Measurements from ENCODE around the gene UBE2J2.

Gene UBE2J2

DNA sequence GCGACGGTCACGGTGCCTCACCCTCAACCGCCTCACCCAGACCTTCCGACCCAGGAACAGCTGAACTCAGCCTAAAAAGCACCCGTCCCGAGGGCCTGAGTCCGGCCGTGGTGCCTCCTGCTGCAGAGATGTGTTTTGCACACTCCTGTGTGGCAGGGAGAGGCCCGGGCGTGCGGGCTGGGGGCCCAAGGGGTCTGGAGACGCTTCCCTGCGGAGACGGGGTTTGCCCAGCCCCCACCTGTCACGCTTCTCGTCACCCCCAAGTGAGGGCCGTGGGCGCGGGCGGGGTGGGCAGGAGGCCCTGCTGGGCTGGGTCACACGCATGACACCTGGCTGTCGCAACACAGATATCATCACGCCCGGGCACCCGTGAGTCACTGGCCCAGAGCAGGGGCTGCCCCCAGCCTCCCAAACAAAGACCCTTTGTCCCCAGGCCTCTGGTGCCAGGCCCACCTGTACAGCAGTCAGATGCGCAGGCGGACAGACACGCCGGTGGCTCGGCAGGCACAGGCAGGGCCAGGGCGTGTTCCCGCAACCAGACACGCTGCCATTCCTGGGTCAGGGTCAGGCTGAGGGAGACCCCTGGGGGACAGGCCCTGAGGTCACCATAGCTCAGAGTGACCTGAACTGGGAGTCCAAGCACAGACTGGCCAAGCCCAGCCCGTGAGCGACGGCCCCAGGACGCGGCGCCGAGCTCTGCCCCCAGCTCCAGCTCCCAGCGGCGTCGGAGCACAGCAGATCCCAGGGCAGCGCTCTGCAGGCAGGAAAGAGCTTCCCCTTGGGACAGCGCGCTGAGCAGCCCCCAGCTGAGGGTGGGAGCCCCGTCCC lies 35.6 kb downstream of the UBE2J2 start:
- DNase-seq = no peak

DNA sequence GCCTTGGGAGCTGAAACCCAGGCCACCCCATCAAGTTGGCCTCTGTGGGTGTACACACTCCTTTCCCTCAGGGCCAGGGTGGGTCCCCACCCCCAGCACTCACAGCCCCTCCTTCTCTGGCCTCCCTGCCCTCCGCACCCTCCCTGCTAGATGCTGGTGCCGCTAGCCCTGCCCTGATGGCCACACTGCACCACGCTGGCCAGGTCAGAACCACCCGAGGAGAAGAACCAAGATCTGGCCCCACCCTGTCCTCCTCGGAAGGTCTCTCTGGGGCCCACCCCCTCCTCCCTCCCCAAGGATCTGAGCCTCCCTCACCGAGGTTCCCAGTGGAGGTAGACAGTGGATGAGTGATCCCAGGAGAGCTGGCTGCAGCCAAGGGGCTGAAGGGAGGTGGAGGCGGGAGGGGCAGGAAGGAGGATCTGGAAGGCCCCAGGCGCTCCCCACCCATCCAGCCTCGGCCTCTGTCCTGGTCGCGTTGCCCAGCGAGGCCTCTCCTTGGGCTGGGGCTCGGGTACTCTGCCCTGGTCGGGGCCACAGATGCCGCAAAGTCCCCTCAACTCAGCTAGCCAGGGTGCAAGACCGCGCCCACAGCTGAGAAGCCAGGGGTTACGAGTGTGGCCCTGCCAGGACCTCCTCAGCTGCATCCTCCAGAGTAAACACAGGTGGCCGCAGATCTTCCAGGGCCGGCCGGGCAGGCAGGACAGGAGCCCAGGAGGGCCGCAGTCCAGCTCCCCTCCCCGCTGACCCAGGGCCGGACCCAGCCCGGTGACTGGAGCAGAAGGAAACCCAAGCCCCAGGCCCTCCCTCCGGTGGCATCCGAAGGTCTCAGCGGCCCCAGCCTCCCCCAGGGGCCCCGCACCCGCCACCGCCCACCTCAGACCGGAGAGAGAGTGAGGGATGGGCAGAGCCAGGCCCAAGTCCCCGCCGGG lies 36.4 kb downstream of the UBE2J2 start:
- no peak for DNase-seq

DNA sequence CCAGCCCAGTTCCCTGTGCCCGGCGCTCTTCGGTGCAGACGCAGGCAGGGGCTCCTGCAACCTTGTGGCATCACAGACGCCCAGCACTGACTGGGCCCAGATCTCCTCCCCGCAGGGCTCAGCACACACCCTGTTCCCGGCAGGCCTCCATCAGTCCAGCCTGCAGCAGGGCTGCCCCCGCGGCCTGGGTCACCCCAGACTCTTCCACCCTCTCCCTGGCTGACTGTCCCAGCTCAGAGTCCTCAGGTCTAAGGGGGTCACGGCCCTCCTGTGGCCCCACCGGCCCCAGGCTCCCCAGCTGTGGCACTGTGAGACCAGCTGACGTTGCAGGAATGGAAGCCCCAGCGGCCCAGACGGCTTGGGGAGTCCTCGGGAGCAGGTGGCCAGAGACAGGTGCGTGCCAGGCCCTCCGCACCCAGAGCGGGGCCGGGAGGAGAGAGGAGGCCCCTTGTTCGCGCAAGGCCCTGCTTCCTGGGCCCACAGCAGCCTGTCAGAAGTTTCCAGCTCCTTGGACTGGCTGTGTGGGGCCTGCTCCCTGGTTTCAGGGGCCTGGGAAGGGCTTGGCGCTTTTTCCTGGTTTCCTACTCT lies 37.4 kb downstream of the UBE2J2 start:
- no peak for DNase-seq

DNA sequence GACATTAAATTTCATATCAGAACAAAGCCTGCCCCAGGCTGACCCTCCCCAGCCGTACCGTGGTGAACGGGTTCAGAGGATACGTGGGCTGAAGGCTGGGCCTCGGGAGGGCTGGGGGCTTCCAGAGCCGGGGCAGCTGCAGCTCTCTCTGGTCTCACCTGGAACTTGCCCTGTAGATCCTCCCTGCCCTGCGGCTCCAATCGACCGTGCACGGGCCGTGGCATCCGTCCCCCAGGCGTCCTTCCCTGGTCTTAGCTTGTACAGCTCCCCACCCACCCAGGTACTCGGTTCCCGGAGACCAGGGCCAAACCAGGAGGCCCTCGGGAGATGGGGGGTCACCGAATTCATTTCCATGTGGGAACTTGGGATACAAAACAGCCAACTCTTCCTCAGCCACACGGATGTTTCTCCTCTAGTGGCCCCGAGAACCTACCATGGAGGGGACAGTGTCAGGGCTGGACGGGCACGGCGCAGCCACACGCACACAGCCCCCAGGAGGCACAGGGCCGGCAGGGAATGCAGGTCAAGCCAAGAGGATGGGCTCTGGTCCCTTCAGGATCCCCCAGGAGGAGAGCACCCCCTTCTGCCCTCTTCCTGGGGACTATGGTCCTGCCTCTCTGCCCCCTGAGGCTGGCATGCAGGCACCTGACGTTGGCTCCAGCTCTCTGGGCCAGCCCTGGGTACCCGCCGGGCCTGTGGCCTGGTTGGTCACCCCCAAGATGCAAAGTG lies 38.5 kb downstream of the UBE2J2 start:
- no peak for DNase-seq

DNA sequence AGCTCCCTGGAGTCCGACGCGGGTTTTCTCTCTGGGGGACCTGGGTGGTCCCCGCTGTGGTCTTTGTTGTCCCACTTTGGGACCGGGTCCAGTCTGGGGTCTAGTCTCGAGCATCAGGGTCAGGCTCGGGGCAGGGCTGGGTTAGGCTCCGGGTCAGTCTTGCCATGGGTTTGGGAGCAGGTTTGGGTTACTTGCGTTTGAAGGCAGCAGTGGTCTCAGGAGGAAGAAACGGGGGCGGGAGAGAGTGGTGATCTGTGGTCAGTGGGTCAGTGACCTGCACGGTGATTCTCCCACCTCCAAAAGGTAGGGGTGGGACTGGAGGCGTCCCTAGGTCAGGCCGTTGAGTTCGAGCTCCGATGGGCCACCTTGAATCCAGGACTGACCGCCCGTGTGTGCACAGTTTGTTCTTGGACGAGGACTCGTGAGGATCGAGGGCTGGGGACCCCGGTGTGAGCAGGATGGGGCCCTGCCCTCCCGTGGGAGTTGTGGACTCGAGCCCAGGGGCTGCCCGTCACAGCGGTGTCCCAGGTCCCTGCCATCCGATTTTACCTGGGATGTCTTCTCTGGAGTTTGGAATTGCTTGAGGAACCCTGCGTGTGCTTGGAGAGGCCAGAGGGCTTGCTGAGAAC lies 39.4 kb downstream of the UBE2J2 start:
- DNase-seq = no peak

DNA sequence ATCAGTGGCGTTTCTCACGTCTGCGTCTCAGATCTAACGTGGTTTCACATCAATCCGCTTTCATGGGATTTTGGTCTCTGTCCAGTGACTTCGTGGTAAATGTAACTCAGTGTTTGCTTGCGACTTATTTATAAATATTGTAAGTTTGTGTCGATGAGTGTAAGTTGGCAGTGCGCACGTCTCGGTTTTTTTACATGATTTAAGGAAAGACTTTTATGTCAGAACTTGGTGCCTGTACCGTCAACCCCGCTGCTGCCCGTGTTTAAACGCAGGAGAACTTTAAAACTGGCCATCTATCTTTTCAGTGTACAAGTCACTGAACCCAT lies 40.1 kb downstream of the UBE2J2 start:
- no peak for DNase-seq

DNA sequence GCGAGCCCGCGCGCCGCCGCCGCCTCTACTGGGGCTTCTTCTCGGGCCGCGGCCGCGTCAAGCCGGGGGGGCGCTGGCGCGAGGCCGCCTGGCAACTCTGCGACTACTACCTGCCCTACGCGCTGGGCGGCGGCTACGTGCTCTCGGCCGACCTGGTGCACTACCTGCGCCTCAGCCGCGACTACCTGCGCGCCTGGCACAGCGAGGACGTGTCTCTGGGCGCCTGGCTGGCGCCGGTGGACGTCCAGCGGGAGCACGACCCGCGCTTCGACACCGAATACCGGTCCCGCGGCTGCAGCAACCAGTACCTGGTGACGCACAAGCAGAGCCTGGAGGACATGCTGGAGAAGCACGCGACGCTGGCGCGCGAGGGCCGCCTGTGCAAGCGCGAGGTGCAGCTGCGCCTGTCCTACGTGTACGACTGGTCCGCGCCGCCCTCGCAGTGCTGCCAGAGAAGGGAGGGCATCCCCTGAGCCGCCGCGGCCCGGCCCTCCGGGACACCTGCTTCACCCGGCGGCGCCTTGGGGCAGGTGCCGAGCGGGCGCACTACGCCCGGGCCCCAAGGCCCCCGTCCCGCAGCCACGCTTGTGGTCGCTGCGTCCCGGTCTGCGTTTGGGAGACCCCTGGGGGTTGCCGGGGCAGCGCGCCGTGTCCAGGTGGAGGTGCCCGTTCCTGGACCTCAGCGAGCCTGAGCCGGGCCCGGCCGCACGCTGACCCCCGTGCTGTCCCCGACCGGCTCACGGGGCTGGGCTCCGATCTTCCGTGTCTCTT lies 40.7 kb downstream of the UBE2J2 start:
- DNase-seq = no peak

DNA sequence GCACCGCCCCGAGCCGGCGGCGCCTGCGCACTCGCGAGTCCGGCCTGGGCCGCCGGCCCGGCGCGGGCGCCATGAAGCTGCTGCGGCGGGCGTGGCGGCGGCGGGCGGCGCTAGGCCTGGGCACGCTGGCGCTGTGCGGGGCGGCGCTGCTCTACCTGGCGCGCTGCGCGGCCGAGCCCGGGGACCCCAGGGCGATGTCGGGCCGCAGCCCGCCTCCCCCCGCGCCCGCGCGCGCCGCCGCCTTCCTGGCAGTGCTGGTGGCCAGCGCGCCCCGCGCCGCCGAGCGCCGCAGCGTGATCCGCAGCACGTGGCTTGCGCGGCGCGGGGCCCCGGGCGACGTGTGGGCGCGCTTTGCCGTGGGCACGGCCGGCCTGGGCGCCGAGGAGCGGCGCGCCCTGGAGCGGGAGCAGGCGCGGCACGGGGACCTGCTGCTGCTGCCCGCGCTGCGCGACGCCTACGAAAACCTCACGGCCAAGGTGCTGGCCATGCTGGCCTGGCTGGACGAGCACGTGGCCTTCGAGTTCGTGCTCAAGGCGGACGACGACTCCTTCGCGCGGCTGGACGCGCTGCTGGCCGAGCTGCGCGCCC lies 41.4 kb downstream of the UBE2J2 start, which contains the start of gene B3GALT6:
TSS of gene B3GALT6 (plus strand) at position 30 of the 588 bp plus-strand sequence. CDS start at position 72, 42 bp downstream.
- no peak for DNase-seq

DNA sequence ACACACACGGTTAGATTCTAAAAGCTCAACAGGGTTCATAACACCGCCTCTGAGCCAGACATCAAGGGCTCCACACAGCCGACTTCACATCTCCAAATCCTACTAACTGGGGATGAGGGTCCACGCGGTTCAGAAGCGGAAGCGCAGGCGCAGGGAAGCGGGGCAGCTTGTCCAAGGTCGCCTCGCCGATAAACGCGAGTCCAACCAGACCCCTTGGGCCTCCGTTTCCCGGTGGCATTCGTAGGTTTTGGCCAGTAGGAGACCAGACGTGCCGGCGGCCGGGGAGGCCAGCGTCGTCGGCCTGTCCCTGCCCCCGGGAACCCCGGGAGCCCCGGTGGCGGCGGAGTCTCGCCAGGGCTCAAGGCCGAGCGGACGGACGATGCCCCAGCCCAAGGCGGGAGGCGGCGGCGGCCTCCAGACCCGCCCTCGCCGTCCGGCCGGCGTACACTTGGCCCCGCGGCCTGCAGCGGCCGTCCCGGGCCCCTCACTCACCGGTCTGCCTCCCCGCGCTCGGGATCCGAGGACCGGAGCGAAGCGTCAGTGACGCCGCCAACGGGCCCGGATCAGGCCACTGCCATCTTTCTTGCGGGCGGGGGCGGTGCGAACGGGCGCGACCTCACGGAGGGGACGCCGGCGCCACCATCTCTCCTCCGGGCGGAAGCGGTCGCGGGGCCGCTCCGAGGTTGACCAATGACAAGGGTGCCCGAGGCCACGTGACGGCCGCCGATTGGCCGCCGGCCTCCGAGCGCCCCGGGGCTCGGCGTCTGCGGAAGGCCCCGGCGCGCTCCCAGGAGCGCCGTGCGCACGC lies 42.0 kb downstream of the UBE2J2 start, which contains the start of gene SDF4:
TSS of gene SDF4 (minus strand) at position 602 of the 808 bp plus-strand sequence. CDS start 3,229 bp downstream, outside the sequence.
- DNase-seq = peak; percentile 96

DNA sequence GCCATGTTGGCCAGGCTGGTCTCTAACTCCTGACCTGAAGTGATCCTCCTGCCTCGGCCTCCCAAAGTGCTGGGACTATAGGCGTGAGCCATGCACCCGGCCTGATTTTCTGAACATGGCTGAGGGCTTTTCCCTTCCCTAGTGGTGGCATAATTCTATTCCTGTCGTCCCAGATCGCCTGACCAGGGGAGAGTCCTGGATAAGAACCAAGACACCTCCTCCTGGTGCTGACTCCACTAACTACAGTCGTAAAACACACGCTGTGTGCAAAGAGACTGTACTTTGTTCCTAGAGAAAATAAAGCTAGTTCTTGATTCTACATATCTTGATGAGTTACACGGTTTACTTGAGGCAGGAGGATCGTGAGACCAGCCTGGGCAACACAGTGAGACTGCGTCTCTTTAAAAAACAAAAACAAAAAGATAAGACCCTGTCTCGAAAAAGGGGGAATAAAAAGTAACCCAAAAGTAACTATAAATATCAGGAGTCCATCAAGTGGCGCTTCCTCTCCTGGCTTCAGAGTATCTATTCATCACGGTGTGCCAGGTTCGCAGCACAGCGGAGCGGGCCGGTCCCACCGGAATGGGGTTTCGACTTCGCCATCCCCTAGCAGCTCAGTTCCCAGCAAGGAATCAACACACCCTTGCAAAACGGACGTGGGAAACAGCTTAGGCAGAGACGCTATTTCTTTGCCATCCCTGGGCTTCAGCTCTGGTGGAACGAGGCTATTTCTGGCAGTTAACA lies 42.8 kb downstream of the UBE2J2 start:
- DNase-seq = peak; percentile 72

DNA sequence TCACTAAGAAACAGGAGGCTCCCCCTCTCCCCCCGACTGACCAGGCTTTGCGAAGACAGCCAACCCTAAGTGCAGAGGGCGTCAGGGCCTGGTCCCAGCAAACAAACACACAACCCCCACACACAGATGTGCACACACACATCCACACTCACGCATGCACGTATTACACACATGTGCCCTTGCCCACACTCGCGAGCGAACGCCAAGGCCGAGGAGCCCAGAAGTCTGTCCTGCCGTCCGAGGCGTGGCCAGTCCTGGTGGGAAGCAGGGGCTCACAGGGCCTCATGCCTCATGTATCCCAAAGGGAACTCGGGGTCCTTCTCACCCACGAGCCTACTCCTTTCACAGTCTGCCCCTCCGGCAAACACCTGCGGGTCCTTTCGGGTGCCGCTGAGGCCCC lies 43.9 kb downstream of the UBE2J2 start:
- no peak for DNase-seq

DNA sequence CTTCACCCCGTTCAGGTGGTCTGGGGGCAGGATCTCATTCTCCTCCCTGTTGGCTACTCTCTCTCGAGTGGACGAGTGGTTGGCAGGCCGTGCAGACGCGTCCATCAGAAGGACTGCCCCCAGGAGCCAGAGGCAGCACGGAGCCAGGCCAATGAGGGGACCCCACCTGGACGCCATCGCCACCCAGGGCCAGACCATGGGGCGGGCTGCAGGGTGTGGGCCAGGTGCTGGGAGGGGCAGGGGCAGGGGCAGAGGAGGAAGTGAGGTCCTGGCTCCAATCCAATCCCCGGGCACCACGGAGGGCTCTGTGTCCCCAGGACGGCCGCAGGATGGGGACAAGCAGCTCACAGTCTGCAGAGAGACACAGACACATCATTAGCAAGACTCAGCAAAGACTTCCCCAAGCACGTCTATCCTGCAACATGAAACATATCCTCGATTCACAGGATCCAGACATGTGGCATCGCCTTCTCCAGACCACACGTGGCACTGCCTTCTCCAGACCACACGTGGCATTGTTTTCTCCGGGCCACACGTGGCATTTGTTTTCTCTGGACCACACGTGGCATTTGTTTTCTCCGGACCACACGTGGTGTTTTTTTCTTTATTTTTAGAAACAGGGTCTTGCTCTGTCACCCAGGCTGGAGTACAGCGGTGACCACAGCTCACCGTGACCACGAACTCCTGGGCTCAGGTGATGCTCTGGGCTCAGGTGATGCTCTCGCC lies 44.9 kb downstream of the UBE2J2 start:
- no peak for DNase-seq

DNA sequence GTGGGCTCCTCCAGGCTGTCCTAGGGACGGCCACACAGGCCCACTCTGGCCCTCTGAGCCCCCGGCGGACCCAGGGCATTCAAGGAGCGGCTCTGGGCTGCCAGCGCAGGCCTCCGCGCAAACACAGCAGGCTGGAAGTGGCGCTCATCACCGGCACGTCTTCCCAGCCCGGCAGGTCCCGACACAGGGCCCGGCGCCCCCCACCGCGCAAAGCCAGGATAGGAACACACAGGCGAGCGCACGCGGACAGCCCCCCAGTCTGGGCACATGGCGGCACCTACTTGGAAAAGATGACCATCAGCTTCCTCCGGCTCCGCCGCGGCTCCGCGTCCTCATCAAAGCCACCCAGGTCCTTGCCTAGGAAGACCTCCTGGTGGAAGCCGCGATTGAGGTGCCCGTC lies 45.5 kb downstream of the UBE2J2 start:
- no peak for DNase-seq

DNA sequence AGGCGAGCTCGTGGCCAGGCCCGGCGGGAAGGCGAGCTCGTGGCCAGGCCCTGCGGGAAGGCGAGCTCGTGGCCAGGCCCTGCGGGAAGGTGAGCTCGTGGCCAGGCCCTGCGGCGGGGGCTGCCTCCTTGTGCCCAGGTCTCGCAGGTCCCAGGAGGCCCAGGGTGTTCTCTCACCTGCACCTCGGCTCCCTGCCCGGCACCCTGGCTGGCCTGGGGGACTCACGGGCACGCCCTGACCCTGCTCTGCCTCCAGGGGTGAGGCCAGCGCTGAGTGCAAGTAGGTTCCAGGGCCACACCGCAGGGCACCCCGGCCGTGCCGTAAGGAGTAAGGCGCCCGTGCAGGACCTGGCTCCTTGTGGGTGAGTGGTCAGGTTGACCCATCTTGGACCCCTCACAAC lies 46.3 kb downstream of the UBE2J2 start:
- no peak for DNase-seq

DNA sequence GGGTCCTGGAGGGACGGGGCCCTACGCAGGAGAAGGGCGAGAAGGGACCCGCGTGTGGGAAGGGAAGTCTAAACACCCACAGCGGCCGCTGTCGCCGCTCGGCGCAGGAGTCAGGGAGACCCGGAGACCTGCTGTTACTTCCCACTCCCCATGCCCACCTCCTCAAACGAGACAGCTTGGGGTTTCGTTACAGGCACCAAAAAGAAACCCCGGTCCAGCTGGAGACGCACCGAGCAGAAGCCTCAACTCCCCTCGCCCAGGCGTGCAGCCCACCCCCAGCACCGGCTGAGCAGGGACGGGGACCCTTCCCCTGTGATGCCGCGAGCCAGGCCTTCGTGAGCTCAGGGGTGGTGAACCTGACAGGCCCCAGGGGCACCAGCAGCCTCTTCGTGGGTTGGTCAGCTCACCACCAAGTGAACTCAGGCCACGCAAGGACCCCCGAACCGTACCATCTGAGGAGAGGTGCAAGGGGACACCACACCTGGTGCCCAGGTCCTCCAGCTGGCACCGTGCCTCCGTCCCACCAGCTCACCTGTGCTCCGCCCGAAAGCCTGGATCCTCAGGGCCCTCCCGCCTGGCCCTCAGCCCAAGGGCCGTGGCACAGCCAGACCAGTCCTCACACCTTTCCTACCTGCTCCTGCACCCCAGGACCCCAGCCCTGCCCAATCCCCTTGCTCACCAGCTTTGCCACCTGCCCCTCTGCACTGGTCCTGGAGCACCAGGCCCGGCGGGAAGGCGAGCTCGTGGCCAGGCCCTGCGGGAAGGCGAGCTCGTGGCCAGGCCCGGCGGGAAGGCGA lies 46.9 kb downstream of the UBE2J2 start:
- no peak for DNase-seq

DNA sequence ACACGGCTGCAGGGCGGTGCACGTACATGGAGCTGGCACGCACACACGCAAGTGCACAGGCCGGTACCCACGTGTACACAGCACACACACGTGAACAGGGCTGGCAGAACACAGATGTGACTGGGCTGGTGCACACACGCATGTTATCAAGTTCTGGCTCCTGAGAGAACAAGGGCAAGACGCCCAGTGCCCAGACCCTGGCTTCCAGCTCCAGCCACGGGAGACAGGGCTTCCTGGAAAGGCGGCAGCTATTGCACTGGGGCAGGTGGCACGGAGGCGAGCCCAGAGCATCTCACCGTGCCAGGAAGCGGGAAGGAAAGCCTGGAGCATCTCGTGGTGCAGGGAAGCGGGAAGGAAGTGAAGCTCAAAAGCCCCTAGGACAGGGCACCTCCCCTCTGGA lies 47.7 kb downstream of the UBE2J2 start:
- no peak for DNase-seq

DNA sequence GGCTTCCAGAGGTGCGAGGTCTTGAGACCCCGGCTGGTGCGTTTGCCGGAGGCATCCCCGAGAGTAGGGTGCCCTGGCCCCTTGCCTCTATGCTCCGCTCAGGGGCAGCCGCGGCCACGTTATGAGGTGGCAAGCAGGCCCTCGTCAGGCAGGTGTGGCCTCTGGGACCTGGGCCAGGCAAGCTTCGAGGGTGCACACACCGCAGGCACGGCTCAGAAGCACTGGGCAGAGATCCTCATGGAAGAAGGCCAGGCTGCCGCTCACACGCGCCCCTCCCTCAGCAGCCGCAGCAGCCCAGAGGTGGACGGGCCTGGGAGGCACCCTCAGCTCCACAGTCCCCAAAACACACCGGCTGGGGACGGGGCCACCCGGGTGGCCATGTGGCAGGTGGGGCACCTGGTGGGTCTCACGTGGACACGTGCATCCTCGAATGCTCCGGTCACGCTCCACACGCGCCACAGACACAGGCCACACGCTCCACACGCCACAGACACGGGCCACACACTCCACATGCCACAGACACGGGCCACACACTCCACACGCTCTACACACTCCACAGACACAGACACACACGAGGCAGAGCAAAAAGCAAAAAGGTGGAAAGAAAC lies 48.3 kb downstream of the UBE2J2 start:
- no peak for DNase-seq

Measured in EL (cell line).